OCI-LY1 (cell line): ENCODE measurements around the gene TMEM201.
A peak's percentile ranks its signal among the peaks of the same experiment; 100 is the strongest.

Source experiments
- H2AFZ ChIP-seq: fragments of 200-600 bp; sonication (generic), shearing (Covaris generic); 2 replicates; pipeline ENCODE4 v1.6.0; 2014; ENCODE audit warnings: antibody characterized with exemption, mild to moderate bottlenecking, low read length
- H3F3A ChIP-seq: fragments of 200-600 bp; sonication (generic), shearing (Covaris generic); 2 replicates; pipeline ENCODE4 v1.6.0; 2014; ENCODE audit warnings: mild to moderate bottlenecking, antibody characterized with exemption, low read length, moderate library complexity; ENCODE audit not compliant: insufficient read depth
- H3K27ac ChIP-seq: fragments of 200-600 bp; sonication (generic); 2 replicates; pipeline ENCODE4 v1.5.1; 2014; ENCODE audit warnings: low read length, mixed run types, mild to moderate bottlenecking, low read depth; ENCODE audit not compliant: poor library complexity, severe bottlenecking
- H3K27me3 ChIP-seq: fragments of 200-600 bp; sonication (generic); 2 replicates; pipeline ENCODE4 v1.6.0; 2014; ENCODE audit warnings: antibody characterized with exemption, mild to moderate bottlenecking, low read length, moderate library complexity; ENCODE audit not compliant: insufficient read depth
- H3K36me3 ChIP-seq: fragments of 200-600 bp; sonication (generic); 2 replicates; pipeline ENCODE4 v1.6.1; 2014; ENCODE audit warnings: mild to moderate bottlenecking, antibody characterized with exemption, low read length, moderate library complexity, mixed read lengths; ENCODE audit not compliant: insufficient read depth
- H3K4me1 ChIP-seq: fragments of 200-600 bp; sonication (generic); 2 replicates; pipeline ENCODE4 v1.5.1; 2014; ENCODE audit warnings: mild to moderate bottlenecking, low read length, moderate library complexity; ENCODE audit not compliant: insufficient read depth, severe bottlenecking
- H3K4me2 ChIP-seq: fragments of 200-600 bp; sonication (generic), shearing (Covaris generic); 2 replicates; pipeline ENCODE4 v1.6.1; 2014; ENCODE audit warnings: low read length
- H3K4me3 ChIP-seq: fragments of 200-600 bp; sonication (generic); 2 replicates; pipeline ENCODE4 v1.5.1; 2014; ENCODE audit warnings: low read length, low read depth, mild to moderate bottlenecking, mixed read lengths; ENCODE audit not compliant: poor library complexity, severe bottlenecking
- H3K79me2 ChIP-seq: fragments of 200-600 bp; shearing (Covaris generic); 2 replicates; pipeline ENCODE4 v1.6.1; 2016; ENCODE audit warnings: mixed run types, low read length, mixed read lengths; ENCODE audit not compliant: insufficient read depth
- H3K9ac ChIP-seq: fragments of 200-600 bp; sonication (generic), shearing (Covaris generic); 2 replicates; pipeline ENCODE4 v1.6.1; 2014; ENCODE audit warnings: mild to moderate bottlenecking, low read length, mixed read lengths
- H3K9me2 ChIP-seq: fragments of 200-600 bp; sonication (generic), shearing (Covaris generic); 2 replicates; pipeline ENCODE4 v1.6.1; 2014; ENCODE audit warnings: low read depth, mild to moderate bottlenecking, low read length, mixed read lengths
- H3K9me3 ChIP-seq: fragments of 200-600 bp; shearing (Covaris generic); 2 replicates; pipeline ENCODE4 v1.6.1; 2014; ENCODE audit warnings: low read length, mixed read lengths
- H4K20me1 ChIP-seq: fragments of 200-600 bp; sonication (generic), shearing (Covaris generic); 2 replicates; pipeline ENCODE4 v1.6.0; 2016; ENCODE audit warnings: mild to moderate bottlenecking, low read length; ENCODE audit not compliant: insufficient read depth
- EZH2 ChIP-seq: fragments of 200-600 bp; sonication (generic), shearing (Covaris generic); IDR thresholded peaks from 2 replicates; pipeline ENCODE4 v1.8.0; 2017; ENCODE audit warnings: borderline replicate concordance, mixed run types, mild to moderate bottlenecking, antibody characterized with exemption, low read length, moderate library complexity, mixed read lengths
- TF ChIP-seq, protein P1 (sequence below): fragments of 200-600 bp; sonication (generic), shearing (Covaris generic); IDR thresholded peaks from 2 replicates; pipeline ENCODE4 v1.5.1; 2017; ENCODE audit warnings: mild to moderate bottlenecking, antibody characterized with exemption, low read length, moderate library complexity, mixed read lengths

The TMEM201 gene

GRCh38 chr1:9648171-9648570, 59.5 kb downstream of the TMEM201 start:
- no peak overlapping the region for H3K9ac ChIP-seq
- no peaks in the 10 kb centered on the region for H4K20me1 ChIP-seq
- TF ChIP-seq EZH2, result no peak
- TF ChIP-seq, protein P1, sequence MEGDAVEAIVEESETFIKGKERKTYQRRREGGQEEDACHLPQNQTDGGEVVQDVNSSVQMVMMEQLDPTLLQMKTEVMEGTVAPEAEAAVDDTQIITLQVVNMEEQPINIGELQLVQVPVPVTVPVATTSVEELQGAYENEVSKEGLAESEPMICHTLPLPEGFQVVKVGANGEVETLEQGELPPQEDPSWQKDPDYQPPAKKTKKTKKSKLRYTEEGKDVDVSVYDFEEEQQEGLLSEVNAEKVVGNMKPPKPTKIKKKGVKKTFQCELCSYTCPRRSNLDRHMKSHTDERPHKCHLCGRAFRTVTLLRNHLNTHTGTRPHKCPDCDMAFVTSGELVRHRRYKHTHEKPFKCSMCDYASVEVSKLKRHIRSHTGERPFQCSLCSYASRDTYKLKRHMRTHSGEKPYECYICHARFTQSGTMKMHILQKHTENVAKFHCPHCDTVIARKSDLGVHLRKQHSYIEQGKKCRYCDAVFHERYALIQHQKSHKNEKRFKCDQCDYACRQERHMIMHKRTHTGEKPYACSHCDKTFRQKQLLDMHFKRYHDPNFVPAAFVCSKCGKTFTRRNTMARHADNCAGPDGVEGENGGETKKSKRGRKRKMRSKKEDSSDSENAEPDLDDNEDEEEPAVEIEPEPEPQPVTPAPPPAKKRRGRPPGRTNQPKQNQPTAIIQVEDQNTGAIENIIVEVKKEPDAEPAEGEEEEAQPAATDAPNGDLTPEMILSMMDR, result no peak
- no peaks in the 10 kb centered on the region for H3K9me2 ChIP-seq
- peaks cover 22% of the 10 kb centered on the region for H3K4me1 ChIP-seq
- no peak overlapping the region for H3K4me3 ChIP-seq
- H3K36me3 ChIP-seq, result no peaks in the 10 kb centered on the region
- no peak overlapping the region for H2AFZ ChIP-seq
- no peak overlapping the region for H3K4me2 ChIP-seq
- H3K9me3 ChIP-seq, result no peaks in the 10 kb centered on the region
- H3K27ac ChIP-seq, result no peak overlapping the region
- H3K79me2 ChIP-seq, result no peaks in the 10 kb centered on the region
- H3K27me3 ChIP-seq, result no peaks in the 10 kb centered on the region
- H3F3A ChIP-seq, result no peaks in the 10 kb centered on the region

GRCh38 chr1:9649769-9650168, 61.1 kb downstream of the TMEM201 start:
- TF ChIP-seq EZH2, result no peak
- Histone ChIP-seq H3K4me1 (peaks cover 35% of the 10 kb centered on the region), H3K4me2 (no peak overlapping the region), H3K9ac (no peak overlapping the region), H3K36me3 (no peaks in the 10 kb centered on the region), H3K9me3 (no peaks in the 10 kb centered on the region), H4K20me1 (no peaks in the 10 kb centered on the region), H3K79me2 (no peaks in the 10 kb centered on the region), H3F3A (peaks cover 6% of the 10 kb centered on the region; the same call in 1 of the 2 replicates), H3K27ac (no peak overlapping the region), H3K27me3 (no peaks in the 10 kb centered on the region), H3K4me3 (no peak overlapping the region), H2AFZ (no peak overlapping the region), H3K9me2 (no peaks in the 10 kb centered on the region)

- no peak for TF ChIP-seq EZH2
- TF ChIP-seq, protein P1, result no peak
- Histone ChIP-seq H3F3A (peaks cover 6% of the 10 kb centered on the region; the same call in 1 of the 2 replicates), H3K36me3 (no peaks in the 10 kb centered on the region), H3K4me2 (peak overlapping the region; percentile 69), H3K9ac (peak overlapping the region; percentile 88), H3K4me3 (peak overlapping the region; percentile 78), H3K27ac (peak overlapping the region; percentile 97), H2AFZ (no peak overlapping the region), H4K20me1 (no peaks in the 10 kb centered on the region), H3K79me2 (peaks cover 5% of the 10 kb centered on the region), H3K4me1 (peaks cover 45% of the 10 kb centered on the region), H3K9me3 (no peaks in the 10 kb centered on the region), H3K27me3 (no peaks in the 10 kb centered on the region), H3K9me2 (no peaks in the 10 kb centered on the region)
Observed at GRCh38 chr1:9651220-9651564, 62.5 kb downstream of the TMEM201 start.

- Histone ChIP-seq H3K79me2 (peaks cover 8% of the 10 kb centered on the region), H3K9ac (peak within 1 kb of the TSS; percentile 88), H3K36me3 (no peaks in the 10 kb centered on the region), H3K9me3 (no peaks in the 10 kb centered on the region), H3K4me2 (peak within 1 kb of the TSS; percentile 69), H3K9me2 (no peaks in the 10 kb centered on the region), H3K4me3 (peak within 1 kb of the TSS; percentile 78), H3F3A (peaks cover 6% of the 10 kb centered on the region; the same call in 1 of the 2 replicates), H3K27ac (peak within 1 kb of the TSS; percentile 97), H2AFZ (no peak within 1 kb of the TSS), H3K27me3 (no peaks in the 10 kb centered on the region), H3K4me1 (peaks cover 48% of the 10 kb centered on the region), H4K20me1 (no peaks in the 10 kb centered on the region)
- TF ChIP-seq, protein P1, result no peak
- no peak for TF ChIP-seq EZH2
Observed at GRCh38 chr1:9651565-9652378, 63.1 kb downstream of the TMEM201 start, which contains the start of gene PIK3CD. Gene PIK3CD (plus strand): TSS chr1:9651731. CDS start chr1:9710456, 58,725 bp downstream.
